ENCODE measurements around the gene COL4A2.

GRCh38 chr13:110305544-110305943 lies 1.5 kb upstream of the COL4A2 start:
- TF ChIP-seq POLR2AphosphoS5 (IDR thresholded peaks at IDR 0.05; ENCODE audit: low read depth, low read length) (no peak), POLR2A (IDR thresholded peaks at IDR 0.05; ENCODE audit: low read depth, low read length) (no peak), TAF1 (IDR thresholded peaks at IDR 0.05; ENCODE audit: borderline replicate concordance, low read depth, low read length) (no peak)
